ENCODE measurements around the gene HHATL.

GRCh38 chr3:42652611-42653302 lies 49.8 kb downstream of the HHATL start:
- TF ChIP-seq CTCF (IDR thresholded peaks at IDR 0.05) (no peak), POLR2A (IDR thresholded peaks at IDR 0.05) (peak; percentile 70 to 73)

Data from tibial nerve (tissue), 3 donors.